Kidney (tissue), 14 donors: ENCODE measurements around the gene GSDME. TPM values are rescaled to one million over a fixed set of nuclear protein-coding genes. Genes with fewer than 3 reads are reported as not detected.

Experiments used
- DNase-seq, 5 donors: peaks; one replicate each; pipeline ENCODE4 v3.0.0-alpha.2; 2013 to 2020
- FAIRE-seq: peaks from 2 replicates; lab custom pipeline; 2012; peaks lifted over from hg19 to GRCh38; lab: Jason Lieb, UNC
- H3K27ac ChIP-seq, 2 donors: one replicate each; pipeline ENCODE4 v1.7.0; 2013; ENCODE audit warnings: low read depth in 2 of 2, low read length in 2 of 2, inconsistent platforms in 1 of 2
- H3K27me3 ChIP-seq: one replicate; pipeline ENCODE4 v1.7.1; 2013; ENCODE audit warnings: low read length, inconsistent platforms; ENCODE audit not compliant: control insufficient read depth, insufficient read depth
- H3K36me3 ChIP-seq, 3 donors: one replicate each; pipeline versions ENCODE4 v1.7.0 to v1.7.1; 2013; ENCODE audit warnings: low read length in 3 of 3, control low read depth in 1 of 3, inconsistent platforms in 1 of 3; ENCODE audit not compliant: insufficient read depth in 3 of 3, control insufficient read depth in 2 of 3
- H3K4me1 ChIP-seq, 3 donors: one replicate each; pipeline versions ENCODE4 v1.7.0 to v1.7.1; 2013; ENCODE audit warnings: low read length in 3 of 3, inconsistent platforms in 1 of 3, low read depth in 1 of 3; ENCODE audit not compliant: control insufficient read depth in 2 of 3, insufficient read depth in 2 of 3
- H3K4me3 ChIP-seq, 3 donors: one replicate each; pipeline versions ENCODE4 v1.7.0 to v1.8.1; 2013; ENCODE audit warnings: low read length in 3 of 3, control low read depth in 1 of 3, inconsistent platforms in 1 of 3
- H3K9ac ChIP-seq, 3 donors: one replicate each; pipeline versions ENCODE4 v1.7.0 to v1.7.1; 2013; ENCODE audit warnings: low read length in 3 of 3, control low read depth in 1 of 3, inconsistent platforms in 1 of 3
- H3K9me3 ChIP-seq, 3 donors: one replicate each; pipeline versions ENCODE4 v1.7.0 to v1.7.1; 2013; ENCODE audit warnings: low read length in 3 of 3, control low read depth in 1 of 3, inconsistent platforms in 1 of 3; ENCODE audit not compliant: control insufficient read depth in 2 of 3, insufficient read depth in 1 of 3
- CTCF ChIP-seq: IDR thresholded peaks from 3 replicates; pipeline ENCODE4 v1.5.1; 2012; ENCODE audit warnings: mild to moderate bottlenecking, moderate library complexity, borderline replicate concordance; ENCODE audit not compliant: insufficient read depth; ENCODE audit errors: extremely low read depth
- intact Hi-C: fragments of 100-400 bp; cut with DNase I; formaldehyde crosslinking; loops from one replicate; pipeline ENCODE4 v1.11.1; 2022
- polyA plus RNA-seq: library from polyadenylated mRNA; stranded (reverse); fragments of 350-450 nt; fragmentation: Illumina TruSeq; extraction: RNeasy Lipid Tissue Mini Kit (QIAGEN cat#74804); gene quantifications from one replicate; pipeline ENCODE4 v1.2.3, GENCODE V29; 2014; ENCODE audit warnings: low read depth, low replicate concordance; ENCODE audit not compliant: insufficient read depth
- total RNA-seq: library from RNA; stranded (reverse); fragmentation: NEBNext Ultra II Directional; extraction: Animal tissue kit (Norgen Biotek cat#: 25700); gene quantifications from one replicate; pipeline ENCODE4 v1.2.1, GENCODE V29; 2021
- donor health status: control.
- donor health status: control.
- donor health status: control.
- donor health status: control.
- donor health status: control.
- donor health status: DM: yes; HTN: yes; CAD: no.
- donor health status: Normal renal cell carcinoma (clear cell type).

The GSDME gene
- total and polyA plus RNA-seq, 2 donors from 2014 or later, result 11.7 to 16.8 TPM

DNA sequence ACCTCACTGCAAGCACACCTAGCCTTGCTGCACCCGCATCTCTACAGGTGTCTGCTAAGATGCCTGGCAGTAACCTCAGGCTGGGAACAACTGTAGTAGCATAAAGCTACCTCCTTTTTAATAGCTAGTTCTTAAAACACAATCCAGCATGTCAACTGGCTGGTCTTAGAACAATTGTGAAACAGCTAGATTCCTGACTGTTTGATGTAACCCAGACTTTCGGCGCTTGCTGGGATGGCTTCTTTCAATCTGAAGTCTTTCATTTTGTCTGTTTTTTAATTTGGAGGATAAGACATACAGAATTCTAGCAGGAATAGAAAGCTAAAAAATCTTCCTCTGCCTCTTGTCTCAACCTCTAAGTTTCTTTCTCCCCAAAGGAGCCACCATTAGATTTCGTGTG, 59.8 kb downstream of the GSDME start:
- H3K36me3 ChIP-seq, result no peaks in the 10 kb centered on the region
- H3K27ac ChIP-seq, result no peak overlapping the region
- no peak overlapping the region for H3K4me3 ChIP-seq
- TF ChIP-seq CTCF, result no peak
- no peaks in the 10 kb centered on the region for H3K27me3 ChIP-seq
- H3K4me1 ChIP-seq, result no peaks in the 10 kb centered on the region
- DNase-seq (no peak), FAIRE-seq (no peak)
- intact Hi-C loops, result no loop called here
- H3K9me3 ChIP-seq, result no peaks in the 10 kb centered on the region
- no peak overlapping the region for H3K9ac ChIP-seq

GRCh38 chr7:24692592-24692991, 64.7 kb downstream of the GSDME start:
- no peaks in the 10 kb centered on the region for H3K4me1 ChIP-seq
- H3K27ac ChIP-seq, result no peak overlapping the region
- no peaks in the 10 kb centered on the region for H3K9me3 ChIP-seq
- no peak for TF ChIP-seq CTCF
- intact Hi-C loops, result no loop called here
- FAIRE-seq, result no peak
- H3K36me3 ChIP-seq, result no peaks in the 10 kb centered on the region
- H3K9ac ChIP-seq, result no peak overlapping the region
- no peak for DNase-seq
- H3K27me3 ChIP-seq, result no peaks in the 10 kb centered on the region
- no peak overlapping the region for H3K4me3 ChIP-seq

- H3K36me3 ChIP-seq, result no peaks in the 10 kb centered on the region
- H3K4me1 ChIP-seq, result no peaks in the 10 kb centered on the region
- no peak overlapping the region for H3K4me3 ChIP-seq
- no peak overlapping the region for H3K9ac ChIP-seq
- FAIRE-seq (no peak), DNase-seq (no peak)
- H3K27ac ChIP-seq, result no peak overlapping the region
- TF ChIP-seq CTCF, result no peak
- H3K27me3 ChIP-seq, result no peaks in the 10 kb centered on the region
- intact Hi-C loops, result no loop called here
- no peaks in the 10 kb centered on the region for H3K9me3 ChIP-seq
Observed at GRCh38 chr7:24690251-24690650, 67.0 kb downstream of the GSDME start.

GRCh38 chr7:24685708-24686107, 71.6 kb downstream of the GSDME start:
- Histone ChIP-seq H3K27me3 (no peaks in the 10 kb centered on the region), H3K4me1 (no peaks in the 10 kb centered on the region), H3K4me3 (no peak overlapping the region), H3K9ac (no peak overlapping the region), H3K36me3 (no peaks in the 10 kb centered on the region), H3K9me3 (no peaks in the 10 kb centered on the region), H3K27ac (no peak overlapping the region)
- TF ChIP-seq CTCF, result no peak
- intact Hi-C loops, result no loop called here
- no peak for DNase-seq
- FAIRE-seq, result no peak
